LHCN-M2 (cell line): ENCODE results near the gene LHX4. TPM values are rescaled to one million over a fixed set of nuclear protein-coding genes. Genes with fewer than 3 reads are reported as not detected.

Experiments
- DNase-seq: peaks from one replicate; pipeline ENCODE4 v3.0.0-alpha.2; 2012; ENCODE audit warnings: low read depth
- total RNA-seq: library from RNA; depleted of rRNA; stranded (reverse); fragments of >200 nt; gene quantifications from 2 replicates; pipeline ENCODE4 v1.2.3, GENCODE V29; 2014; rRNA removed

The LHX4 gene
- total RNA-seq, 1 experiment from 2014 or later, result 0.11 TPM

- DNase-seq, result no peak
Observed at GRCh38 chr1:180299479-180300221, 69.6 kb downstream of the LHX4 start.

- peak; percentile 33 for DNase-seq
Observed at GRCh38 chr1:180301135-180301742, 71.2 kb downstream of the LHX4 start.

- DNase-seq, result peak; percentile 62
Observed at GRCh38 chr1:180309338-180309737, 79.3 kb downstream of the LHX4 start.

- DNase-seq, result peak; percentile 70
Observed at GRCh38 chr1:180310095-180310494, 80.0 kb downstream of the LHX4 start.

GRCh38 chr1:180311011-180311730, 81.1 kb downstream of the LHX4 start:
- DNase-seq, result peak; percentile 11

GRCh38 chr1:180312926-180313325, 82.9 kb downstream of the LHX4 start:
- DNase-seq, result no peak

DNA sequence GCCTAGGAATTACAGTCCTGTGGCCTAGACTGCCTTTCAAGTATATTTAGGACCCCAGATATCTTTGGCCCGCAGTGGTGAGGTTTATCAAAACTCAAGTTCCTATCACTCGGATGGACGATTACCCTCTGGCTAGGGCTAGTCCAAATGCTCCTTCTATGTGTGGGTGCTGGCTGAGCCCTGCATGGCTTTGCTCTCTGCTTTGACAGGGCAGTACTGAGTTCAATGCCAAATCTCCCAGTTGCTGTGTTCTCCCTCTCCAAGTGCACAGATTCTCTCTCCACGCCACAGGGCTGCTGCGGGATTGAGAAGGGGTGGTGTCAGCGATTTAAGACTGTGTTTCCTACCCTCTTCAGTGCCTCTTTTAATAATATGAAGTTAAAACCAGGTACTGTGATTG, 97.0 kb downstream of the LHX4 start:
- DNase-seq, result no peak

Other genes starting within 250 kb of the LHX4 start
- 168 and 254 TPM in 2 replicates for gene QSOX1, start 75.4 kb upstream of the LHX4 start, total RNA-seq